Right forelimb (tissue), 1 donor: ENCODE results near the gene ARSG.
A peak's percentile ranks its signal among the peaks of the same experiment; 100 is the strongest.

Experiments used
- DNase-seq: peaks from one replicate; pipeline ENCODE4 v3.0.0-alpha.2; 2018

Gene ARSG

DNA sequence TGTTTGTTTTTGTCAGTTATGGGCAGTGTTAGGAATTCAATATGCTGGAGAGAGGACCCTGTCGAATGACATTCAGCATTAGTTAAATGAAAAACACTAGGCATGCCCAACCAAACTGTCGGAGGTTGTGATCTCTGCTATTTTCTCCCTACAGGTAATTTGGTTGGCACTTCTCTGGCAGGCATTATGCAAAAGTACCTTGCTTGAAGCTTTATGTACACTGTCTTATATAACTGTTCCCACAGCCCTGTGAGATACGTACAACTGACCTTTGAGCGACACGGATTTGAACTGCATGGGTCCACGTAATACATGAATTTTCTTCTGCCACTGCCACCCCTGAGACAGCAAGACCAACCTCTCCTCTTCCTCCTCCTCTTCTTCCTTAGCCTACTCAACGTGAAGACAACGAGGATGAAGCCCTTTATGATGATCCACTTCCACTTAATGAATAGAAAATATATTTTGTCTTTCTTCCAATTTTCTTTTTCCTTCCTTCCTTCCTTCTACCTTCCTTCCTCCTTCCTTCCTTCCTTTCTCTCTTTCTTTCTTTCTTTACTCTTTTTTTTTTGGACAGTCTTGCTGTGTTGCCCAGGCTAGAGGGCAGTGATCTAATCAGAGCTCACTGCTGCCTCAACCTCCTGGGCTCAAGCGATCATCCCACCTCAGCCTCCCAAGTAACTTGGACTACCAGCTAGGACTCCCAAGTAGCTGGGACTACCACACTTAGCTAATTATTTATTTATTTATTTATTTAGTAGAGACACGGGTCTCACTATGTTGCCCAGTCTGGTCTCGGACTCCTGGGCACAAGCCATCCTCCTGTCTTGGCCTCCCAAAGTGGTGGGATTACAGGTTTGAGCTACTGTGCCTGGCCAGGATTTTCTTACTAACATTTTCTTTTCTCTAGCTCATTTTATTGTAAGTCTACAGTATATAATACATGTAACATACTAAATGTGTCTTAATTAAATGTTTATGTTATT, 88.7 kb downstream of the ARSG start:
- DNase-seq, result no peak

DNA sequence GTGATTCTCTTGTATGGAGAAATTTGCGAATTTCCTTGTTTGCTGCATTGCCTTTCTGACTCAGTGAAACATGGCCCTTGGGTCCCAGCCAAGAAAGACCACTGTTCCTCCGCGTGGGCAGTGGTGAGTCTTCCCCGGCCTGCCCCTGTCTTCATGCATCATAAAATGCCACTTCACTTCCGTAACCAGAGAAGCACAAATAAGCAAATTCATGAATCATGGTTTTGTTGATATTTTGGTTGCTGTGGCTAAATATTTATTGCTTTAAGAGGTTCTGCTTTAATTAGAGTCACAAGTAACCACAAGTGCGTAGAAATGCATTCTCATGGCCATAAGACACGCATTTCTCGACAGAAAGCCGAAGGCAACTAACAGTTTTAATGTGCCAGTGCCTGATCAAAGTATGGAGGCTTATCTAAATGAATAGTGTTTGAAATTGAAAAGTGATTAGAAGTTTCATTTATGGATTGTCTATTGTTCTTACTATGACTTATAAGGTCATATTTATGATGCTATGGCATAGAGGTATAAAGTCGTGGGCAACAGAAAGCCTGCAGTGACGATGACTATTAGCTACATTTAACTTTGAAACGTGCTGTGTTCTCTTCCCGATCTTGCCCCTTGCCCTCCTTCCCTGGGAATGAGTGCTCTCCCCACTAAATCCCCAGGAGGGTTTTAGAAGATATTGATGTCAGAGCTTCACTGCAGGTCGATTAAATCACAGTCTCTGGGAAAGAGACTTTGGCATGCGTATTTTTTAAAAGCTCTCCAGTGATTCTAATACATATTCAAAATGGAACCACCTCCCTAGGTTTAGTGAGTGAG, 90.0 kb downstream of the ARSG start:
- peak; percentile 26 for DNase-seq

GRCh38 chr17:68382582-68383085, 91.3 kb downstream of the ARSG start:
- DNase-seq, result no peak

- DNase-seq, result no peak
Observed at GRCh38 chr17:68383120-68383442, 91.8 kb downstream of the ARSG start.

DNA sequence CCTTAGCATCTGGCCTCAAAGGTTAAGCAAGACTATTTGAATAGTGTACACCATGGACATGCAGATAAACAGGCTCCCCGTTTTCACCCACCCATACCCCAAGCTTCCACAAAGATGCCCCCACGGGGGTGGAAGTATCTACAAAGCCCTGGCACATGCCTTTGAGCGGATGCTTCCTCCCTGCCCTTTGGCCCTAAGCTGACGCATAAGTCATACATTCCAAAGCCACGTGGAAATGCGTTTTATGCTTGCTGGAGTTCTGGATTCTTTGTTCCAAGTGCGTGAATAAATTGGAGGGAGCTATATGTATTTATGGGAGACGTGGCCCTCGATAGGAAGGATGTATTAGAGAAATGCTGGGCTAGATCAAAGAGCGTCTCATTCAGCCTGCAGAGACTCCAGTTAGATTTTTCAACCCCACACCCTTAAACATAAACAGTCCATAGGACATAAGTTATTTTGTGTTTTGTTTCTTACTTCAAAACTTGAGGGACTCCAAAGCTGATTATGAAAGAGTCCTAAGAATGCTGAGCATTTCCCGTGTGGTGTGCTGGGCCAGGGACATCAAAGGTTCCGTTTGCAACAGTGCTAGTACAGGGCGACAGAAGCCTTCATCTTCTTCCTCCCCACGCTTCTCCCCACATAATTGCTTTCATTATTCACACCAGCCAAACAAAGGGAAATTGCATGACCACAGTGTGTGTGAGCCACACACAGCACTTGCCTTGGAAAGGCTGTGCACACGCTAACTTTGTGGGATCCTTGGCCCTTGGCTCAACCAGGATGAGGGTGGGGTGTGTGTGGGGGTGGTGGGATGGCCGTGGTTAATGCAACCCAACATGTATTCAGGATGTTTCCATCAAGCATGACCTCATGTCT, 92.4 kb downstream of the ARSG start:
- no peak for DNase-seq

DNA sequence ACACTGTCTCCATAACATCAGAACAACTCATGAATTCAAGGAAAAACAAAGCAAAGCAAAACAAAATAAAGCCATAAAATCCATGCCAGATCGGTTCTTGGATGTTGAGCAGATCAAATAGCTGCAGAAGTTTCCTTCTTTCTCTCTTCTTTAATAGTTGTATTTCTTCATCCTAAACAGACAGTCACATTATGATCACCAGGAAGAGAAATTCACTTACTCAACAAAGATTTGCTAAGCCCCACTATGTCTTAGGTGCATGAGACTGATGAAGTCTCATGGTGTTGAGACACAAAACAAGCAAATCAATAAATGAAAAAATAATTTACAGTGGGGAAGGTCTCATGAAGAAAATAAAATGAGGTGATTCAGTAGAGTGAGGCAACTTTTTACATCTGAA, 93.2 kb downstream of the ARSG start:
- no peak for DNase-seq

GRCh38 chr17:68384941-68385340, 93.6 kb downstream of the ARSG start:
- no peak for DNase-seq

DNA sequence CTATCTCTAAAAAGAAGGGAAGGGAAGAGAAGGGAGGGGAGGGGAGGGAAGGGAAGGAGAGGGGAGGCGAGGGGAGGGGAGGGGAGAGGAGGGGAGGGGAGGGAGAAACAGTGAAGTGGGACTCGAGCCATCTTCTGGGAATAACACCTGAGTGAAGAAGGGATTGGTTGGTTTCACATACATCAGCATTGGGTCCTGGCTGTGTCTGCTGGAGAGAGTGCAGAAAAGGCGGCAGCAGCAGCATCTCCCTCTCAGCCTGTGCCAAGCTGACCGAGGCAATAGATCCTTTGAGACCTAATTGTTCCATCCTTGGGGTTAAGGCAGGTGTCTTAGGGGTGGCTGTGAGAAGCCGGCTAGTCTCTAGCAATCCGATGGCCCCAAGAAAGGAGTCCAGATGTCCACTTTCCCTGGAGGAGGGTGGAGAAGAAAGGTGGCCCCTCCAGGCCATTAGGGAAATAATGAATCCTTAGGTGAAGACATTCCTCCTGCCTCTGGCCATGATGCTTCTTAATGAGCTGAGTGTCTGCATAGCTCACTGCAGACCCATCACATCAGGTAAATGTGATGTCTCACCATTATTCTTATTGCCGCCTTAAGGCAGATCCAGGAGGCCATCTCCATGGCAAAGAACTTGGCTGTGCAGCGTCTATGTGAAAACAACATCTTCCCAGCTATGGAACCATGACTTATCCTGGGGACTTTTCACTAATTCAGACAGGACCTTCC, 94.4 kb downstream of the ARSG start:
- no peak for DNase-seq

DNA sequence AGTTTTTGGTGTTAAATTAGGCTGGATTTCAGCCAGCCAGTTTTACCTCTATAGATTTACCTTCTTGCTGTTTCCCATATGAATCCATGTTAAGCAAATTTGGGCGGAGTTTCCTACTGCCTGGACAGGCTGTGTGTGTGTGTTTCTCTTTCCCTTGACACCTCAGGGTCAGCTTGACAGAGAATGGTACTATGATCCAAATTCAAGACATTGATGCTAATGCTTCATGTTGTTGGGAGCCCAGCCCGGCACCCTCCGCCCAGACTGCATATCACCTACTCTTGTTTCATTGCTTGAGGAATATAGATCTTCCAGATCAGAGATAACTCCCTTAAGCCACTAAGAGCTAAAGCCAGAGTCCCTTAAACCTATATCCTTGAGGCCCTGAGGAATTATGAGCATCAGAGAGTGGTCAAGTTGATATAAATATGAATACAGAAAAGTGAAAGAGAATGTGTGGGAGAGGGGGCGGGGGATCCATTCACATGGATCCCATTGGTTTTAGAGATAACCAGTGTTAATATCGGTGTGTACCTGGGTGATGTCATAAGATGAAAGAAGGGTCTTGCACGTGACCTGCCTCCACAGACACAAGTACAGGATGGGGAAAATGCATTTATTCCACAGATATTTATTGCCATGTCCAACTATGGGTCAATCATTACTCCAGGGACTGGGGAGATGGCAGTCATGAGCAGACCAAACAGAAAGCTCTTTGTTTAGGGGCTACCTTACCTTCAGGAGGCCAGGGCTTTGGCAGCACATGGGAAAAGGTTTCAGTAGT, 96.3 kb downstream of the ARSG start:
- DNase-seq, result no peak

- DNase-seq, result no peak
Observed at GRCh38 chr17:68389041-68389440, 97.7 kb downstream of the ARSG start.

GRCh38 chr17:68390888-68391545, 99.7 kb downstream of the ARSG start:
- no peak for DNase-seq

GRCh38 chr17:68391561-68392268, 100.4 kb downstream of the ARSG start:
- no peak for DNase-seq

DNA sequence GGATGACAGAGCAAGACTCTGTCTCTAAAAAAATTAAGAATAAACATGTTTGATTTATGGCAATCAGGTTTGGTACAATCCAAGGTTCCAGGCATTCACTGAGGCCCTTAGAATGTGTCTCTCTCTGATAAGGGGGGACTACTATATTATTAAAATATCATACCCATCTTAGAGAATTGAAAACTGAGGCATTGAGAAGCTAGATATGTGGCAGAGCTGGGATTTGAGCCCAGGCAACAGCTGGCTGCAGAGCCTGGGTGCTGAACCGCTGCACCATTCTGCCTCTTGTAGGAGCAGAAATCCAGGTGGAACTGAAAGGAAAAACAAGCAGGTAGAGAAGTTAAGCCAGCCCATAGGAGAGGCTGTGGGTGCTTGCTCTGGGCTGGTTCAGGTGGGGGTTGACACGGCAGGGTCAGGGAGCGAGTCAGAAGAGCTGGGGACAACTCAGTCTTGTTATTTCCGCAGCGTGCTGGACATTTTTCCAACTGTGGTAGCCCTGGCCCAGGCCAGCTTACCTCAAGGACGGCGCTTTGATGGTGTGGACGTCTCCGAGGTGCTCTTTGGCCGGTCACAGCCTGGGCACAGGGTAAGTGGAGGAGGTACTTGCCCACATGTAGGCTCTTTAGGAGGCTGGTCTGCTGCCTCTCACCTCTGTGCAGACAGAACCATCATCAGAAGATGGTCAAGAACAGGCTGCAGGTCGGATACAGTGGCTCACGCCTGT, 103.5 kb downstream of the ARSG start:
- no peak for DNase-seq

DNA sequence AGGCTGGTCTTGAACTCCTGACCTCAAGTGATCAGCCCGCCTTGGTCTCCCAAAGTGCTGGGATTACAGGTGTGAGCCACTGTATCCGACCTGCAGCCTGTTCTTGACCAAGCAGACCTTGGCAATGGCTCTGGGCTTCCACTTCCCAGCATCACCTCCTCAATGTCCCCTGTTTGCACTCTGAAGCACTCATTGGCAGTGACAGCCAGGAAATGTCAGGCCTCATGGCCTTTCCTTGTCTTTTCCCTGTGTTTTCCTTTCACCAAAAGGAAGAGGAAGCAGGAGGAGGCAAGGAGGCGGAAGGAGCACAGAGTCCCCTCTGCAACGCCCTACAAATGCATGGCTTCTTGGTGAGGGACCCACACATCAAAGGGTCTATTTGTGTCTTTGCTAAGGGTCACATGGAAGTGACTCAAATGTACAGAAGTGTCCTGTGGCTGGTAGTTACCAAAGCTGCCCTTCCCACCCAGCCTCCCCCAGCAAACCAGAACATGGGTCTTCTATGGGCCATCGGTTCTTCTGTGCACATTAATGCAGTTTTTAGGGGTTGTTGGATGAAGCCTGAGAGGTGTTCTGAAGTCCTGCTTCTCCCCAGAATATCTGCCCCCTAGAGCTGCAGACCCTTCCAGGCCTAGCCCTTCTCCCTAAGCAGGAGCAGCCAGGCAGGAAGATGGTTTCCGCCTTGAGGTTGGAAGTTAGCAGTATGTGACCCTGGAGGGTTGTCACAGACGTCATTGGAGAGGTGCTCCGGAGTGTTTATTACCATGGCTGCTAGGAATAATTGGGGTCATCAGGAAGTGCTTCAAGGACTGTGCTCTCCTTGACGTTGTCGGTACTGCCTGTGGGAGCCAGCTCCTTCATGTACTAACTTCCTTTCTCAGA, 105.2 kb downstream of the ARSG start:
- DNase-seq, result no peak

GRCh38 chr17:68397108-68397536, 105.8 kb downstream of the ARSG start:
- DNase-seq, result no peak

GRCh38 chr17:68398691-68399637, 107.7 kb downstream of the ARSG start:
- DNase-seq, result peak; percentile 56
